SU-DHL-6 (cell line): ENCODE results near the gene PRR33.

Experiments
- H2AFZ ChIP-seq: fragments of 200-600 bp; sonication (generic); 2 replicates; pipeline ENCODE4 v1.6.1; 2014; ENCODE audit warnings: low read depth, mild to moderate bottlenecking, moderate library complexity, mixed read lengths, antibody characterized with exemption, low read length; ENCODE audit not compliant: severe bottlenecking
- H3F3A ChIP-seq: fragments of 200-600 bp; shearing (Covaris generic); 2 replicates; pipeline ENCODE4 v1.6.0; 2016; ENCODE audit warnings: antibody characterized with exemption, mild to moderate bottlenecking; ENCODE audit not compliant: insufficient read depth
- H3K27ac ChIP-seq: fragments of 200-600 bp; sonication (generic); 2 replicates; pipeline ENCODE4 v1.5.1; 2016; ENCODE audit warnings: low read depth, mild to moderate bottlenecking, low read length, moderate library complexity, mixed read lengths
- H3K27me3 ChIP-seq: fragments of 200-600 bp; sonication (generic), shearing (Covaris generic); 2 replicates; pipeline ENCODE4 v1.6.0; 2014; ENCODE audit warnings: mild to moderate bottlenecking, low read length
- H3K36me3 ChIP-seq: fragments of 200-600 bp; sonication (generic); 2 replicates; pipeline ENCODE4 v1.6.1; 2014; ENCODE audit warnings: mild to moderate bottlenecking, low read length, mixed read lengths
- H3K4me2 ChIP-seq: fragments of 300-600, 200-600 bp; shearing (Covaris generic), sonication (generic); 2 replicates; pipeline ENCODE4 v1.6.0; 2014; ENCODE audit warnings: low read length, low read depth, mild to moderate bottlenecking; ENCODE audit not compliant: poor library complexity, severe bottlenecking
- H3K4me3 ChIP-seq: fragments of 200-600 bp; sonication (generic); 2 replicates; pipeline ENCODE4 v1.5.1; 2014; ENCODE audit warnings: antibody characterized with exemption, low read length, mild to moderate bottlenecking, mixed read lengths; ENCODE audit not compliant: insufficient read depth, poor library complexity, severe bottlenecking
- H3K79me2 ChIP-seq: fragments of 200-600 bp; sonication (generic); 2 replicates; pipeline ENCODE4 v1.6.1; 2014; ENCODE audit warnings: mild to moderate bottlenecking, low read length, moderate library complexity; ENCODE audit not compliant: insufficient read depth
- H3K9ac ChIP-seq: fragments of 200-600 bp; sonication (generic); 2 replicates; pipeline ENCODE4 v1.7.0; 2014; ENCODE audit warnings: mild to moderate bottlenecking, low read length
- H3K9me2 ChIP-seq: fragments of 200-600 bp; sonication (generic); replicated peaks from 2 replicates; pipeline ENCODE4 v1.6.1; 2014; ENCODE audit warnings: low read length; ENCODE audit not compliant: insufficient read depth
- H3K9me3 ChIP-seq: fragments of 200-600 bp; sonication (generic); 2 replicates; pipeline ENCODE4 v1.6.1; 2014; ENCODE audit warnings: low read length, mixed read lengths; ENCODE audit not compliant: insufficient read depth
- H4K20me1 ChIP-seq: fragments of 200-600 bp; sonication (generic); 2 replicates; pipeline ENCODE4 v1.6.1; 2014; ENCODE audit warnings: low read depth, mild to moderate bottlenecking, antibody characterized with exemption, low read length, moderate library complexity, mixed read lengths
- EZH2phosphoT487 ChIP-seq: fragments of 200-600 bp; sonication (generic), shearing (Covaris generic); conservative IDR thresholded peaks from 2 replicates; pipeline ENCODE4 v1.6.1; 2018; ENCODE audit warnings: mild to moderate bottlenecking, antibody characterized with exemption, low read length, moderate library complexity, mixed read lengths
- TF ChIP-seq, protein P1 (sequence below): fragments of 200-600 bp; sonication (generic); IDR thresholded peaks from one replicate; pipeline ENCODE4 v1.5.1; 2017; ENCODE audit warnings: antibody characterized with exemption, mild to moderate bottlenecking, low read length, moderate library complexity; ENCODE audit not compliant: insufficient read depth, poor library complexity, severe bottlenecking

Gene PRR33

DNA sequence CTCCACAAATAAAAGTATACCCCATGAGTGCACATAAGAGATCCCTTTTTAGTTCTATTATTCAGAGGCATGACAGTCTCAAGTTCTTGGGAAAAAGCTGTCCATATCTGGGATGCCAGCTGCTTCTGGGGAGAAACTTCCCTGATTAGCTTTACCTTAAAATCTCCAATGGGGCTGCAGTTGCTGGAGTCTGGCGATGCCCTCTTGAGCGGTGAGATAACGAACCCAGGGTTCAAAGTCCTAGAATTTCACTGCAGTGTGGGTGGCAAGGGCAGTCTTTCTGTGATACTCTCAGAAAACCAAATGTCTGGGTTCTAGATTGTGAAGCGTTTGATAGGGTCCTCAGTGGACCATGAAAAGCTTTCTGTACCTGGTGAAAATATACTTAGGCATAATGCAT is 7.4 kb upstream of the PRR33 start:
- Histone ChIP-seq H3K9me2 (no peaks in the 10 kb centered on the region), H3K9ac (no peak overlapping the region), H3K9me3 (no peaks in the 10 kb centered on the region), H4K20me1 (no peaks in the 10 kb centered on the region), H3K4me2 (no peak overlapping the region), H3K4me3 (no peak overlapping the region), H3K36me3 (no peaks in the 10 kb centered on the region), H3K79me2 (no peaks in the 10 kb centered on the region), H3K27ac (no peak overlapping the region), H3K27me3 (no peaks in the 10 kb centered on the region), H2AFZ (no peak overlapping the region), H3F3A (no peaks in the 10 kb centered on the region)
- TF ChIP-seq, protein P1, sequence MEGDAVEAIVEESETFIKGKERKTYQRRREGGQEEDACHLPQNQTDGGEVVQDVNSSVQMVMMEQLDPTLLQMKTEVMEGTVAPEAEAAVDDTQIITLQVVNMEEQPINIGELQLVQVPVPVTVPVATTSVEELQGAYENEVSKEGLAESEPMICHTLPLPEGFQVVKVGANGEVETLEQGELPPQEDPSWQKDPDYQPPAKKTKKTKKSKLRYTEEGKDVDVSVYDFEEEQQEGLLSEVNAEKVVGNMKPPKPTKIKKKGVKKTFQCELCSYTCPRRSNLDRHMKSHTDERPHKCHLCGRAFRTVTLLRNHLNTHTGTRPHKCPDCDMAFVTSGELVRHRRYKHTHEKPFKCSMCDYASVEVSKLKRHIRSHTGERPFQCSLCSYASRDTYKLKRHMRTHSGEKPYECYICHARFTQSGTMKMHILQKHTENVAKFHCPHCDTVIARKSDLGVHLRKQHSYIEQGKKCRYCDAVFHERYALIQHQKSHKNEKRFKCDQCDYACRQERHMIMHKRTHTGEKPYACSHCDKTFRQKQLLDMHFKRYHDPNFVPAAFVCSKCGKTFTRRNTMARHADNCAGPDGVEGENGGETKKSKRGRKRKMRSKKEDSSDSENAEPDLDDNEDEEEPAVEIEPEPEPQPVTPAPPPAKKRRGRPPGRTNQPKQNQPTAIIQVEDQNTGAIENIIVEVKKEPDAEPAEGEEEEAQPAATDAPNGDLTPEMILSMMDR = no peak
- no peak for TF ChIP-seq EZH2phosphoT487

DNA sequence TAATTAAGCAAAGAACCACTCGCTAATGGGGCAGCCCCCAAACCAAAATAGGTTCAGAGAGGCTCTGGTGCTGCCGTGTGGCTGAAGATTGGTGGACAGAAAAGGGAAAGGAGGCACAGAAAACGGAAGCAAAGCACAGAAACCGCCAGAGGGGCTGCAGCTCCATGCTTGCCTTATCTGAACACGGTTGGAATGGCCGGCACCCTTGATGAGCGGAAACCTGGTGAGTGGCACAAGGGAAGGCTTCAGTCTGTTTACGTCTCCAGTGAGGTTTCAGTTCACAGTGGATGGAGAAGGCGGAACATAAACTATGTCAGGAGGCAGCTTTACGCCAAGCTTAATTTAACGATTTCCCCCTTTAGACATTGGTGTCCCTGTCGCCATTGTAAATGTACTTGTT is 5.2 kb upstream of the PRR33 start:
- Histone ChIP-seq H3K36me3 (no peaks in the 10 kb centered on the region), H3K9ac (no peak overlapping the region), H3F3A (no peaks in the 10 kb centered on the region), H3K4me2 (no peak overlapping the region), H3K79me2 (no peaks in the 10 kb centered on the region), H3K9me2 (no peaks in the 10 kb centered on the region), H3K27me3 (no peaks in the 10 kb centered on the region), H4K20me1 (no peaks in the 10 kb centered on the region), H3K9me3 (no peaks in the 10 kb centered on the region), H2AFZ (no peak overlapping the region), H3K4me3 (no peak overlapping the region), H3K27ac (no peak overlapping the region)
- no peak for TF ChIP-seq EZH2phosphoT487
- TF ChIP-seq, protein P1 = no peak

DNA sequence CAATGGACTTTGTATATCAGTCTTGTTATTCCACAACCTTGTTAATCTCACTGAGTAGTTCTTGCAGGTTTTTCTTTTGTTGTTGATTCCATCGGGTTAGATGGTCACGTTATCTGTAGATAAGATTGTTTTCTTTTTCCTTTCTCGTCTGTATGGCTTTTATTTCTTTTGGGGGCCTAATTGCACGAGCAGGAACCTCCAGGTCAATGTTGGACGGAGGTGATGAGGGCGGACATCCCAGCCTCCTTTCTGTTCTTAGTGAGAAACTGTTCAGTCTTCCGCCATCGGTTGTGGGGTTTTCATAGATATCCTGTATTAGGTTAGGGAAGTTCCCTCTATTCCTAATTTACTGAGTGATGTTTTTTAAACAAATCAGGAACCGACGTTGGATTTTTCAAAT is 4.8 kb upstream of the PRR33 start:
- Histone ChIP-seq H3K79me2 (no peaks in the 10 kb centered on the region), H3K9me3 (no peaks in the 10 kb centered on the region), H2AFZ (no peak overlapping the region), H3K4me2 (no peak overlapping the region), H4K20me1 (no peaks in the 10 kb centered on the region), H3F3A (no peaks in the 10 kb centered on the region), H3K27me3 (no peaks in the 10 kb centered on the region), H3K27ac (no peak overlapping the region), H3K9me2 (no peaks in the 10 kb centered on the region), H3K9ac (no peak overlapping the region), H3K36me3 (no peaks in the 10 kb centered on the region), H3K4me3 (no peak overlapping the region)
- TF ChIP-seq EZH2phosphoT487 = no peak
- TF ChIP-seq, protein P1 = no peak

DNA sequence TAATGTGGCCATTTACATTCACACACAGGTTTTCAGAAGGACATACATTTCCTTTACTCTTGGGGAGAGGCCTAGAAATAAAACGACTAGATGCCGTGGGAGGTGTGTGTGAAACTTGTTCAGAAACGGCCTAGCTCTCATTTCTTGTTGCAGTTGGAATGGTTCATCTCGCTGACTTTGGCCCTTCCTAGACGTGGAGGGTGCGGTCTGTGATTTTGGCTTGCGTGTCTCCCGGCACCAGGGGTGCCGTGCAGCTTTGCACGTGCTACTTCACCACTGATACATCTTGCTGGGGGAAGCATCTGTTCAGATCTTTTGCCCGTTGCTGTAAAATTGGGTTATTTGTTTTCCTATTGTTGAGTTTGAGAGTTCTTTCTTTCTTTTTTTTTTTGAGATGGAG is 3.1 kb upstream of the PRR33 start:
- H3K4me2 ChIP-seq = no peak overlapping the region
- H3K9me3 ChIP-seq = no peaks in the 10 kb centered on the region
- no peak overlapping the region for H3K9ac ChIP-seq
- H3K27ac ChIP-seq = no peak overlapping the region
- no peaks in the 10 kb centered on the region for H3F3A ChIP-seq
- H4K20me1 ChIP-seq = no peaks in the 10 kb centered on the region
- no peak overlapping the region for H3K4me3 ChIP-seq
- H3K27me3 ChIP-seq = no peaks in the 10 kb centered on the region
- no peaks in the 10 kb centered on the region for H3K79me2 ChIP-seq
- H3K9me2 ChIP-seq = no peaks in the 10 kb centered on the region
- no peaks in the 10 kb centered on the region for H3K36me3 ChIP-seq
- TF ChIP-seq, protein P1 = no peak
- no peak for TF ChIP-seq EZH2phosphoT487
- H2AFZ ChIP-seq = no peak overlapping the region
